Inflammatory macrophage (primary cell): ENCODE results near the gene ADRM1.

Experiments
- DNase-seq, 2 donors: peaks; one replicate each; pipeline ENCODE4 v3.0.0-alpha.2; 2020 to 2022

Gene ADRM1

GRCh38 chr20:62357681-62358080 lies 54.9 kb downstream of the ADRM1 start:
- DNase-seq = no peak
